Medulla oblongata (tissue), 1 donor: Measurements from ENCODE around the gene OR10T2.
"Not testable (repeated sequence)": the region's sequence is repeated elsewhere in the genome, so short reads cannot be mapped to it uniquely, and the experiment has no call there.

Source experiments
- DNase-seq: peaks from one replicate; pipeline ENCODE4 v3.0.0-alpha.2; 2015; ENCODE audit errors: extremely low spot score

OR10T2 gene, protein sequence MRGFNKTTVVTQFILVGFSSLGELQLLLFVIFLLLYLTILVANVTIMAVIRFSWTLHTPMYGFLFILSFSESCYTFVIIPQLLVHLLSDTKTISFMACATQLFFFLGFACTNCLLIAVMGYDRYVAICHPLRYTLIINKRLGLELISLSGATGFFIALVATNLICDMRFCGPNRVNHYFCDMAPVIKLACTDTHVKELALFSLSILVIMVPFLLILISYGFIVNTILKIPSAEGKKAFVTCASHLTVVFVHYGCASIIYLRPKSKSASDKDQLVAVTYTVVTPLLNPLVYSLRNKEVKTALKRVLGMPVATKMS

DNA sequence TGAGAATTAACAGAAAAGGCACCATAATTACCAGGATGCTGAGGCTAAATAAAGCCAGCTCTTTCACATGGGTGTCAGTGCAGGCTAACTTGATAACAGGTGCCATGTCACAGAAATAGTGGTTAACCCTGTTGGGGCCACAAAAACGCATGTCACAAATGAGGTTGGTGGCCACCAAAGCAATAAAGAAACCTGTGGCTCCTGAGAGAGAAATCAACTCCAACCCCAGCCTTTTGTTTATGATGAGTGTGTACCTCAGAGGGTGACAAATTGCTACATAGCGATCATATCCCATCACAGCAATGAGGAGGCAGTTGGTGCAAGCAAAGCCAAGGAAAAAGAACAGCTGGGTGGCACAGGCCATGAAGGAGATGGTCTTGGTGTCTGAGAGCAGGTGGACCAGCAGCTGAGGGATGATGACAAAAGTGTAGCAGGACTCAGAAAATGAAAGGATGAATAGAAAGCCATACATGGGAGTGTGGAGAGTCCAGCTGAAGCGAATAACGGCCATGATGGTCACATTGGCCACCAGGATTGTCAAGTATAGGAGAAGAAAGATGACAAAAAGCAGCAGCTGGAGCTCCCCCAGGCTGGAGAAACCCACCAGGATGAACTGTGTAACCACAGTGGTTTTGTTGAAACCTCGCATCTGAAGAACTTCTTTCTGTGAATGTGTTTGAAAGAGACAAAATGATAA lies at the start of gene OR10T2:
TSS of gene OR10T2 (minus strand) at position 649 of the 697 bp plus-strand sequence. CDS start at position 649, 0 bp downstream.
- no peak for DNase-seq

DNA sequence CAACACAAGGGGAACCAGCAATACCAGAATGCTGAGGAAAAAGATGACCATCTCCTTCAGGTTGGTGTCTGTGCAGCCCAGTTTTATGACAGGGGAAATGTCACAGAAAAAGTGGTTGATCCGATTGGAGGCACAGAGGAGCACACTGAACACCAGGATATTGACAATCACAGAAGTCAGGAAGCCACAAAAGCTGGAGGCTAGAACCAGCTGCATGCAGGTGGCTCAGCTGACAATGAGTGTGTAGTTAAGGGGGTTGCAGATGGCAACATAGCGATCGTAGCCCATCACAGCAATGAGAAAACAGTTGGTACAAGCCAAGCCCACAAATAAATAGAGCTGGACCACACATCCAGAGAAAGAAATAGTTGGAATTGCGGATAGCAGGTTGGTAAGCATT lies 46.1 kb upstream of the OR10T2 start:
- DNase-seq: no peak

DNA sequence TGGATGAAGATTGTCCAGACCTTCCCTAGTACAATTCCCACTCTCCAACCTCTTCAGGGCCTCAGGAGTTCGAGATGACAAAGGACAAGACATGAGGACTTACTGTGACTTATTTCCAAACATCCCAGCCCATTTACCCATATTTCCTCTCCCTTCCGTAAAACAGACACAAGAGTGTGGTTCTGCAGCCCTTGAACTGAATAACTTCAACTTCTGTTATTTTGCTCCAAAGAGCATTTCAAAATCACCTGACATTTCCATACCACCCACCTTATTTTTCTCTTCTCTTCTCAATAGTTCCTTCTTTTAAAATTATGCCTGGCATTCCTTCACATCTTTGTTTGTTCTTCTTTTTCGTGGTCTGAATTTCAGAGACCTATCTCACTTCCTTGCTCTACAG lies 35.5 kb upstream of the OR10T2 start:
- no peak for DNase-seq

DNA sequence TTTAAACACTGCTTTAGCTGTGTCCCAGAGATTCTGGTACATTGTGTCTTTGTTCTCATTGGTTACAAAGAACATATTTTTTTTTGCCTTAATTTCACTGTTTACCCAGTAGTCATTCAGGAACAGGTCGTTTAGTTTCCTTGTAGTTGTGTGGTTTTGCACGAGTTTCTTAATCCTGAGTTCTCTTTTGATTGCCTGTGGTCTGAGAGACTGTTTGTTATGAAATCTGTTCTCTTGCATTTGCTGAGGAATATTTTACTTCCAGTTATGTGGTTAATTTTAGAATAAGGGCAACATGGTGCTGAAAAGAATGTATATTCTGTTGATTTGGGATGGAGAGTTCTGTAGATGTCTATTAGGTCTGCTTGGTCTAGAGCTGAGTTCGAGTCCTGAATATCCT lies 30.9 kb upstream of the OR10T2 start:
- not testable (repeated sequence) for DNase-seq

DNA sequence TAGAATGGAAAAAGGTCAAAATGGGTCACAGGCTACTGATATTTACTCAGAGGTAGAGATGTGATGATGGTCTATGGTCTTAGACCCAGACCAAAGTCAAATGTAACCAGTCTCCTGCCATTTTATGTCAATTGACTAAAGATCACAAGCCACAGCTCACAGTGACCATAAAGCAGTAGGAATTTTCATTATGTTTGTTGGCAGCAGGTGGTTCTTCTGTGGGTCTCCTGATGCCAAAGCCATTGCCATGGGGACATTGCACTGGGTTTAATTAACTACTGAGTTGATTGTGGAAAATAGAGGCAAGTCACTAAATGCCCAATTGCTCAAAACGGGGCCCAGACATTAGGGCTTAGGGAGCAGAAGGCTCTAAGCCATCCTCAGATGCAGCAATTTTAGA lies 26.9 kb upstream of the OR10T2 start, which contains the start of gene OR10K2:
TSS of gene OR10K2 (minus strand) at position 101 of the 400 bp plus-strand sequence. CDS start 5,371 bp downstream, outside the sequence.
- DNase-seq: no peak

DNA sequence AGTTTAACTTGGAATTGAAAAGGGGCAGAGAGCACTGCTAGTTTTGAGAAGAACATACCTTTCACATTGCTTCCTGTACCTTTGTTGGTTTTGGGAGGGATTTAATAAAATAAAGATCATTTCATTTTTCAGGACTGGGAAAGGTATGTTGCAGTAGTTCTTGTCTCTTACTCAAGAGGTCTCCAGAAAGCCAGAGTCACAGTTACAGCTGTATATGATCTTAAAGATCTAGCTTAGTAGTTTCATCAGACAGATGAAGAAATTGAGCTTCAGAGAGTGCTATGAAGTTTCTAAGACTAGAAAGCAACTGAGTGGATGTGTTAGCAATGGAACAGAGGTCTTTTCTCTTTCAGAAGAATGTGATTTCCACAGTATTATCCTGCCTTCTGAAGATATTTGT lies 25.8 kb upstream of the OR10T2 start:
- DNase-seq: no peak

DNA sequence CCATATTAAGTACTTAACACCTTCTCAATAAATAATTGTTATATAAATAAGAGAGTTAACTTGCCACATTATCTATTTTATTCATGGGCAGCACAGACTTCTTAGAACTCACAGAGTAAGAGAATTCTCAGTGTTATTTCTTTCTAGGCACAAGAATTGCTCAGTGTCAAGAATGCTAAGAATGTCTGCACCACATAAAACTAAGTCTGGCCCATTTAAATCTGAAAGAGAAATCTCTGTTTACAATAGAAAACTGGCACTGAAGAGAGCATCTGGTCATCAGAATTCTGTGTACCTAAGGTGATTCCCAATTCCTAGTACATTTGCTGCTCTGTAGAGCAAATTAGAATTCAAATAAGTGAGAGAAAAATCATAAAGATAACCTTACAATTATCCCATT lies 22.9 kb upstream of the OR10T2 start:
- DNase-seq: no peak

DNA sequence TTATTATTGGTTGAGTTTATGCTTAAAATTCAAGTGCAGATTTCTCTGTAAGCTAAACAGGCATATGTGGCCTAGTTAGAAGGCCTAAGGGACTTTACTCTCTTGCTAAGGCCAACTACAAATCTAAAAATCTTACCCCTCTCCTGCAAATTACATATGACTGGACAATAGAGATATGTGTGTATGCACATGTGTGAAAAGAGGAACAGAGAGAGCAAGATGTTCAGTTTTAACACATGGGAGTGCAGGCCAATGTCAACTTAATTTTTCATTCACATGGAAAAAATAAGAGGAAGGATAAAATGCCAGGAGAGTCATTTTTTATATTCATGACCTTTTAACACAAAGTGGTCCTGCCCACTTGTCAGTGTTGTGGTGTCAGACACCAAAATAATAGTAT lies 18.3 kb upstream of the OR10T2 start:
- no peak for DNase-seq

DNA sequence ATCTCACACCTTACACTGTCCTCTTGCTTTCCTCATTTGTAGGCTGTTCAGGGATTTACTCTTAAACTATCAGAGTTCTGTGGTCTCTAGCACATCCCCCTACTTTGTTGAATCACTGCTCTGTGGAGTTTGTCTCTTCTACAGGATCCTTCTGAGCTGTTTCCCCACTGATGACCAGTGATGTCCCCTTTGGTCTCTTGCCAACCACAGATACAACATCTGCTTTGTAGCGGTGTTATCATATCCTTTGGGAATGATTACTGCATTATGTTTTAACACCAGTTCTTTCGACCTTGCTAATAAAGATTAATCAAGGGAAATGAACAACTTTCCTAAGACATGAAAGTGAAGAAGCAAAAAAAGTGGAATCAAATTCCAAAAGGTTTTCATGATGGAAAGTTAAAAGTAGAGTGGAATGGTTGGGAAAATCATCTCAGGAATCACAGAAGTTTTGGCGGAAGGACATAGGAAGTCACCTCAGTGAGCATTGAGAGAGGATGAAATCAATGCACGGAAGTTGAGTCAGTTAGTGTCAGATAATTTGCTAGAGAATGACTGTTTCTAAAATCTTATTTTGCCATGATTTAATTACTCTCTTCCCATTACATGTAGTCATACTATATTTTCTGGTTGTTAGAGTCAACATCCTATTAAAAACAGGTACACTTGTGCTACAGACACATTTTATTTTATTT lies 15.5 kb upstream of the OR10T2 start:
- DNase-seq: no peak

DNA sequence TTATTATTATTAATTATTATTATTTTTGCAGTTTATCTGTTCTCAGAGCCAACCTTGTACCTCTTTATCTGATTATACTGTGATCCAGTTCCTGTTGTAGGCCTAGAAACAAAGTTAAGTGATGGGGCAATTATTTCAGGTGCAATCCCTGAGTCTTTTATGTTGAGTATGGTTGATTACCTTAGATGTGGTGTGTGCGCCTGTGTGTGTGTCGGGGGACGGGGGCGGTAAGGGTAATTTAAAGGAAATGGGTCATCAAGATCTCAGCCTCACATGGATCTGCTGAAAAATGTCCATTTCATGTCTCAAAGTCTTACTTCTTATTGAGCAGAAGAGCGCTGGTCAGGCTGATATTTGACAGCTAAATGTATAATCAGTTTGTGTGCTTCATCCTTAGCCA lies 7.8 kb upstream of the OR10T2 start:
- DNase-seq: no peak

DNA sequence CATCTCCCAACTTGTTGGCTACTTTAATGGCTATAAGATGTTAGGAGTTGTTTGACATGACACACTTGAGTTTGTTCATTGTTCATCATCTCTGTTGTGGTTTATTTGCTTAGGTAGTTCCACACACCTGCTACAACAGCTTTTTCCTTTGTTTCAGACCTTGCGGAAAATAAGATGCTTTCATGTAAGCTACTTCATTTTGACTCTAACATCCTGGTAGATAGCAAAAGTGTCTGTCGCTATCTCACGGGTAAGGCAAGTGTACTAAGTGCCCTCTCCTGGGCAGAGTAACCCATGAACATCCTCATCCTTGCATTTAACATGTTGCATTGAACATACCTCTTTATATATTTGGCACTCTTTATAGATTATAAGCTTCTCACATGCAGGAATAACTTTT lies 1.6 kb upstream of the OR10T2 start:
- DNase-seq: no peak

DNA sequence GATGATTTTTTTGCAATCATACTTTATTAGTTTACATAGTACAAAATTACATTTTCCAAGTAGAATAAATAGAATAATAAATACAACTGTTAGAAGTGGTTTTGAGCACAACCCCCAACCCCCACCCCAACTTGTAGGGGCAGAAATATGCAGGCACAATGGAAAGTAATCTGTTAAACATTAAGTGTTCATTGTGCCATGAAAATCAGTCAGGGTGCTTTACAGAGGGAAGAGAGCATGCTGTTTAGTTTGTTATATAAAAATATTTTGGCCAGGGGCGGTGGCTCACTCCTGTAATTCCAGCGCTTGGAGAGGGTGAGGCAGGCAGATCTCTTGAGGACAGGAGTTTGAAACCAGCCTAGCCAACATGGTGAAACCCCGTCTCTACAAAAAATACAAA lies 2.6 kb downstream of the OR10T2 start:
- no peak for DNase-seq

DNA sequence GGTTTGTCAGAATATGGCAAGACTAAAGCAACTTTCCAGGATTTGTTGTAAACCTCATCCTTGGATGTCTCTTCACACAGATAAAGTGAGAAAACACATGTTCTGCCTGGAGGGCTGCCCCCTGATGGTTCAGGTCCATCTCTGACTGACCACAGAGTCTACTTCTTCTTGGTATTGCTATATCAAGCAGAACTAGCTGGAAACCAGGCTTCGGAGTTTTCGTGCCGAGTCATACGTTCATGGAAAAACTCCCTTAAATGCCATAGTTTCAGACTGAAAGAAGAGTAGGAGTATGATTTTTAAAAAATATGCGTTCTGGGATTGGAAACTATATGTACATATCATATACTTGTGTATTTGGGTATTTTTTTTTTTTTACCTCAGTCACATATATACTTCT lies 5.8 kb downstream of the OR10T2 start:
- DNase-seq: no peak

DNA sequence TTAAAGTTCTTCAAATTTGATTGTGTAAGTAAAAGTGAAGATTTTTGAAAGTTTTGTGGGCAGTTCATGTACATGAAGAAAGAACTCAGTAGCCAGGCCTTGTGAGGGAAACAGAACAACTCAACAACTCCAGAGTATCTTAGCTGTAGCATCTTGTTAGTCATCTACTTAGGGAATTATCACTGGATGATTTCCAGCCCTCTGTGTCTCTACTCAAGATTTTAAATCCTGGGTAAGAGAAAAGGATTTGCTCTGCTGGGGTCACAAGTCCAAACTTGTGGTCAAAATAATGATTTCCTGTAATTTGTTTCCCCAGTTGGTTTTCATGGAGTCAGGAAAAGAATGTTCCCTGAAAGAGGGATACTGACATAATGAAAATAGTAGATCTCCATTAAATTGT lies 8.2 kb downstream of the OR10T2 start:
- DNase-seq: no peak

DNA sequence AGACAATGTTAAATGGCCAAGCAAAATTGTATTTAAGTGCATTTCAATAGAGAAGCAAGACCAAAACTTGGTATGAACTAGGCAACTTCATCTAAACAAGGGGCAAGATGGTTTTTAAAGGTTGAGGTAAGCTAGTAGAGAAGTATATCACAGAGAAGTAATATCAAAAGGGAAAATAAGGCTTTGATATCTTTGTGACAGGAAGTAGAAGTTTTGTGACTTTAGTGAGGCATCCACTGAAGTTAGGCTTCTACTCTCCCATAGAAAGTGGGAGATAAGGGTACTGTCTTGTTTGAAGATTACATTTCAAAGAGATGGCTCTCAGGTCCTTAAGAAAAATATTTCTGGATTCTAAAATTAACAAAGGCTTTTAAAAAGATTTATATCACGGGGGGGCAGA lies 8.9 kb downstream of the OR10T2 start:
- DNase-seq: no peak

DNA sequence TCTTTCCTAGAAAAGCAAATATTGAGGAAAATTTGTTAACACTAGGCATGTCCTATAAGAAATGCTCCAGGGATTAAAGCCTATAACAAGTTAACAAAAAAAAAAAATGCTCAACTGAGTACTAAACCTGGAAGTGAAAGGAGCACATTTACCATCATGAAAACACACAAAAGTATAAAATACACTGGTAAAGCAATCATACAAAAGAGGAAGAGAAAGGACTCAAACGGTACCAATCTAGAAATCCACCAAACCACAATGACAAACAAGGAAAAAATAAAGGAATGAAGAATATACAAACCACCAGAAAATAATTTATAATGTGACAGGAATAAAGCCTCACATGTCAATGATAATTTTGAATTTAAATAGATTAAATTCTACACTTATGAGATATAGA lies 24.4 kb downstream of the OR10T2 start:
- DNase-seq: no peak

DNA sequence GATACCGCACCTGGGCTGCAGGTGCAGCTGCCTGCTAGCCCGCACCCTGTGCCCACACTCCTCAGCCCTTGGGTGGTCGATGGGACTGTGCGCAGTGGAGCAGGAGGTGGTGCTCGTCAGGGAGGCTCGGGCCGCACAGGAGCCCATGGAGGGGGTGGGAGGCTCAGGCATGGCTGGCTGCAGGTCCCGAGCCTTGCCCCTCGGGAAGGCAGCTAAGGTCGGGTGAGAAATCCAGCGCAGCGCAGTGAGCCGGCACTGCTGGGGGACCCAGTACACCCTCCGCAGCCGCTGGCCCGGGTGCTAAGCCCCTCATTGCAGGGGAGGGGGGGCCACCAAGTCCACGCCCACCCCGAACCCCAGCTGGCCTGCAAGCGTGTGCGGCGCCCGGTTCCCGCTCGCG lies 25.2 kb downstream of the OR10T2 start:
- not testable (repeated sequence) for DNase-seq

DNA sequence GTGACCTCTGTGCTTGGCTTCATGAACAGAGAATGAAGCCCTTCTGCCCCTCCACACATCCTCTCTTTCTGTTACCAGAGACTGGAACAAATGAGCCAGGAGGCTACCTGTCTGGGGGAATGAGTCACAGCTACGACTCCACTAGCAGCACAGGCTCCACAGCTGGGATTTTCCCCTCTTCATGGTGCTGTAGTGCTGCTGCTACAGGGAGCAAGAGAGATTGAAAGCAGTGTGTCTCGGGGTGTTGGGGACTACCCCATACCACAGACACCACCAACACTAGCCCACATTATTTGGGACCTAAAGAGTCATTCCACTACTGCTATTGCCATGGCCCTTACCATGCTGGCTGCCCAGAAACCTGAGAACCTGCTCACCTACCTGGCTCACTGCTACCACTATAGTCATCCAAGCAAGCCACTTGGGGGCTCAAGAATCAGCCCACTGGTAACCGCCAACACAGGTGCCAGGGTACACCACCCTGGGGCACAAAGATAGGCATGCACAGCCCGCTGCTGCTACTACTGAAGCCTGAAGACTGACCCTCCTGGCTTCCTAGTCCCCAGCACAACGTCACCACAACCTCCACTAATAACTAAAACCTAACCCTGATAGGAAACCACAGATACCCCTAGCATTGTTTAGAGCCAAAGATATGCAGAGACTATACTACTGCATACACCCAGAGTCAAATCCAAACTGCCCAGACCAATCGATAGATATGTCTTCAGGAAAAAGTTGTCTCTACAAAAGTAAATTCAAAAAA lies 27.9 kb downstream of the OR10T2 start:
- DNase-seq: no peak

DNA sequence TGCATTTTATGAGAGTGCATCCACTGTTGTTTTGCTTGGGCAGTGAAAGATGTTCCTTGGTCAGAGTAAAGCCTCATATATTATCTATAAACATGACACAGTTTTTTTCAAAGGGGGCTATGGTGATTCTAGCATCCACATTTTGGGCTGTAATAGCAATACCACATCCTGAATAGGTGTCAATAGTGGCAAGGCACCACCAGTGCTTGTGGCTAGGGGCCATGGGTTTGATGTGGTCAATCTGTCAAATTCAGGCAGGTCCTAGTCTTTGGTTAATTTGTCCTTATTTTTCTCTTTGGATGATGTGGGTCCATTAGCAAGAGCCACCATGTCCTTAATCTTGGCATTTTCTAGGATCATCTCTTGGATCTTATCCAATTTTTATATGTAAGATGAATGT lies 32.5 kb downstream of the OR10T2 start:
- no peak for DNase-seq

DNA sequence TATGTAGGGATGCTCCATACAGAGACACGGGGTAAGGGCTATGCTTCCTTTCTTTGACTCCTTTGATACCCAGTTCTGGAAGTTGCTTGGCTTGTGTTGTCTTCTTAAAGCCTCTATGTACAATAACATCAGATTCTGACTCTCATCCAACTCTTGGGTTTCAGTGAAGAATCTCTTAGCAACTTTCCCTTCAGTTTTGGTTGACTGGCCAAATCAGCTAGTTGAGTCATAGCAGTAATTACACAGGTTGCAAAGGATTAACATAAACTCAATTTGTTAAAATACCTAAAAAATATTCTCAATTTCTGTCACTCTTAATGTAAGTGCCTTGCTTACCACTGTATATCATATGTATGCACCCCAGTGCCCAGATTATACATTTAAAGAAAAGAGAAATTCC lies 36.3 kb downstream of the OR10T2 start:
- no peak for DNase-seq

DNA sequence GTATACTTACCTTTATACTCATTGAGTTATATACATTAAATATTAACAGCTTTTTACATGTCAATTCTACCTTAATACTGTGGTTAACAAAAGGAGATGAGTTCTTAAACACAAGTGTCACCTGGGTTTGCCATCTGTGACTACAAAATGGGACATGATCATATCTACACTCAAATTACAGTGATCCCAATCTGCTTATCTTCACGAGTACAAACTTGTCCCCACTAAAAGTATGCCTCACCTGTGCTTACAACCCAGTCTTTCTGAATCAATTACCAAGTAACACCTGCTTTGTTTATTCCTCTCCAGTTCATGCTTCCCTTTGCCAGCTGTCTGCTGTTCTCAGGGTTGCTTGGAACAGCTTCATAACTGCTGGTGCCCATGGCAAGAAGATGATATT lies 36.8 kb downstream of the OR10T2 start:
- no peak for DNase-seq

DNA sequence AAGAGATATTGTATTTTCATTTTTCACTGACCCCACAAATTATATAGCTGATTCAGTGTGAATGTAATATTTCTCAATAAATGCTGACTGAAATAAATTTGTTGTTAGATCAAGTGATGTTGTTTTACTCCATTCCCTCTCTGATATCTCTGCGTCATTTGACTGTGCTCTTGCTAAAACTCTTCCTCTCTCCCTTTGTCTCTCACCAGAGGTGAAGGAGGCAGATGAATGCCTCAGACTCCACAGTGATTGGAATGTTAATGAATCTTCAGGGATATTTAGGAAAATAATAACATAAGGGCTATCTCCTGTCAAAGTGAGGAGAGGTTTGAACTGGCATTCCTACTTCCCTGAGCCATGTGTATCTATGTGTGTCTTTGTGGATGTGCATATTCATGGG lies 41.8 kb downstream of the OR10T2 start:
- no peak for DNase-seq
